NOMO-1 treated with dmso at 0.1 percent for 144 hours (cell line): ENCODE data around the gene DEAF1.
A peak's percentile ranks its signal among the peaks of the same experiment; 100 is the strongest.
"Not testable (repeated sequence)": the region's sequence is repeated elsewhere in the genome, so short reads cannot be mapped to it uniquely, and the experiment has no call there.

ENCODE experiments used
- DNase-seq: peaks from one replicate; lab custom pipeline; 2025; ENCODE audit not compliant: unreplicated experiment; lab: John Stamatoyannopoulos, UW

Gene DEAF1

GRCh38 chr11:702462-703461 lies 7.7 kb upstream of the DEAF1 start:
- DNase-seq, result no peak

GRCh38 chr11:701741-702461 lies 6.9 kb upstream of the DEAF1 start:
- DNase-seq, result no peak

- DNase-seq, result no peak
These were observed 4.7 kb upstream of the DEAF1 start for GRCh38 chr11:699753-700152.

DNA sequence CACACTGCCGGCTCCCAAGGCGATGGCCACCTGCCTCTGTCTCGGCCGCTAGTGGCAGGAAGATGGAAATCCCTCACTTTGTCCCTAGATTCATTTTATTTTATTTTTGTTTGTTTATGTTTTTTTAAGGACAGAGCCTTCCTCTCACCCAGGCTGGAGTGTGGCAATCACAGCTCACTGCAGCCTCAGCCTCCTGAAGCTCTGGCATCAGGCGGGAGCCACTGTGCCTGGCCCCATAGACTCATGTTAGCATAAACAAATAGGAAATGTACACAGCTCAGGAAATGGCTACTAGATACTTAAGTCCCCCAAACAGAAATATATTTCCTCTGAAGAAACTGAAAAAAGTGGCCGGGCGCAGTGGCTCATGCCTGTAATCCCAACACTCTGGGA lies 4.1 kb upstream of the DEAF1 start:
- no peak for DNase-seq

DNA sequence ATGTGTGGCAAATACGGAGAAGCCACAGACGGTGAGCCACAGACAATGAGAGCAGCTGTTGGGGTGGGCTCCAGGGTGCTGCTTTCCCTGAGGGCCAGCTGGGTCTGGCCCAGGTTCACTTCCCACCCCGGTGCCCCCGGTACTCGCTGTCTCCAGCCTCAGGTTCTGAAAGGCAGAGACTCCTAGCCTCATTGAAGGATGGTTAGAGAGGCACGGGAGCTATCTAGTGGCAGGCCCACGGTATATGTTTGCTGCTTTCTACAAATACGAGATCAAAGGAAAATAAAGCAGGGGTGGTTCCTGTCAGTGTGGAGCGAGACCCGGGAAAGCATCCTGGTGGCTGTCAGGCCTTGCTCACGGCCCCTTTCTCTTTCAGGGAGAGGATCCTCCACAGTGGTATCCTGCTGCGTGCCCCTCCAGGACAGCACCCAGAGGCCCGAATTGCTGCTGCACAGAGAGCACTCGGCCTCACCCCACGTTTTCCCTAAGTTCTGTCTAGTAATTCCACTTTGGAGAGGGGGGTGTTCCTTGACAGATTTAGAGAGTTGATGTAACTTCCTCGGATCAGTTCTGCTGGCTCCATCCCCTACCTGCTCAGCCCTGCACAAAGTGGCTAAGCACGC lies 3.6 kb upstream of the DEAF1 start:
- no peak for DNase-seq

GRCh38 chr11:697811-698311 lies 2.8 kb upstream of the DEAF1 start:
- peak; percentile 29 for DNase-seq

GRCh38 chr11:696955-697491 lies 2.0 kb upstream of the DEAF1 start:
- peak; percentile 44 for DNase-seq

- DNase-seq, result peak; percentile 96
These were observed 671 bp upstream of the DEAF1 start, which contains the start of gene TMEM80 for GRCh38 chr11:695538-696248. TMEM80 (plus strand) TSS chr11:695816; CDS start chr11:695828, 12 bp downstream.

GRCh38 chr11:695288-695537 lies 191 bp upstream of the DEAF1 start:
- no peak for DNase-seq

DNA sequence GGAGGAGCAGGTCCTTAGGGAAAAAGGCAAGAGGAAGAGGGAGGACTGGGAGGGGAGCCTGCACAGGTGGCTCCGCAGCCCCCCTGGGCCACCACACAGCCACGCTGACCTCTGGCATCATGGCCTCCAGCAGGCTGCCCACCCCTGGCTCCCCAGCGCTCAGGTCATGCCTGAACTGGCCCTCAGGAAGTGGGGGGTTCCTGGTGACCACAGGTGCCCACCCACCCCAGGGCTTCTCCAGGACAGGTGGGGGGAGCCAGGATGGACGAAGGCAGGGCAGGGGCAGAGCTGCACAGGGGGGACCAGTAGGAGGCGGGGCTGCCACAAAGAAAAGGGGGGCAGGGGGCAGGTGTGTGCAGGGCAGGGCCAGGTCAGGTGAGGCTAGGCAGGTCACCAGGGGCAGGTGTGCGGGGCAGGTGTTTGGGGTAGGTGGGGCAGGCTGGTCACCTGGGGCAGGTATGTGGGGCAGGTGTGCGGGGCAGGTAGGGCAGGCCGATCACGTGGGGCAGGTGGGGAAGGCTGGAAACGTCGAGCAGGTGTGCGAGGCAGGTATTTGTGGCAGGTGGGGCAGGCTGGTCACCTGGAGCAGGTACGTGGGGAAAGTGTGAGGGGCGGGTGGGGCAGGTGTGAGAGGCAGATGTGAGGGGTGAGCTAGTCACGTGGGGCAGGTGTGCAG lies 997 bp downstream of the DEAF1 start:
- DNase-seq, result no peak

DNA sequence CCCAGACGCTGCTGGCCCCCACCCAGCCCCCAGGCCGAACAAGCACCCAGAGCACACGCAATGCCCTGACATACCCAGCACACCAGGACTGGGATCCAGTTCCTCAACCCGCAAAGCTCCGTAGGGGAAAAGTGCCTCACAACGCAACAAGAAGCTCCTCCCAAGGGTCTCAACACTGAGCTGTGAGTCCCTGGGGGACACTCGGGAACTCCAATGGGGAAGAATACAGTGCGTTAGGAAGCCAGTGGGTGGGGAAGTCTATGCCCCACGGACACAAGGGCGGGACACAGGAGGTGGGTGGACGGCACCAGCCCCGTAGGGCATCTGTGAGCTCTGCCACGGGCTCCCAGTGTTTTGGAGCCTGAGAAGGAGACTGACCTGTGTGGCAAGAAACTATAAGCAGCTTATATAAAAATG lies 1.6 kb downstream of the DEAF1 start:
- DNase-seq, result no peak

DNA sequence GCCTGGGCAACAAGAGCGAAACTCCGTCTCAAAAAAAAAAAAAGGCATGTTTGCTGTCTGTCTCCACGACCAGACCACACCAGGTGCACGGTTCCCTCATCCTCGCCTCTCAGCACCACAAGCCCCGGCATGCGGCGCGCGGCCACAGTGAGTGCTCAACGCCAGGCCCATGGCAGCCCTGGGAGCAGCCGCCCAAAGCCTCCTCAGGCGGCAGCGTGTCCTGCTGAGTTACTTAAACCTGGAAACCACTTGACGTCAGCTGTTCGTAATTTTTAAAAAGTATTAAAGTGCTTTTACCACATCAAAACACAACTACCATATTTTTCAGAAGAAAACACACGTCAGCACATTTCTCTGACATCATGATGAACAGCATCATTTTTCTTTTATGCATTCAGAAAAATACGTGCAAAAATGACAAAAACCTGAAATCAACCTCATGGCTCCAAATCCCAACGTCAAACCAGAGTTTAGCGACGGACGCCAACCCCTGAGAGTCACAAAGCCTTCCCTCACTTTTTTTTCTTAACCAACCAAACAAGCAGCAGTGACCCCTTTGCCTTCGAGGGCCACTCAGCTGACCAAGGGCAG lies 2.1 kb downstream of the DEAF1 start:
- no peak for DNase-seq

GRCh38 chr11:691710-692590 lies 3.1 kb downstream of the DEAF1 start:
- no peak for DNase-seq

- DNase-seq, result no peak
These were observed 4.0 kb downstream of the DEAF1 start for GRCh38 chr11:690738-691633.

DNA sequence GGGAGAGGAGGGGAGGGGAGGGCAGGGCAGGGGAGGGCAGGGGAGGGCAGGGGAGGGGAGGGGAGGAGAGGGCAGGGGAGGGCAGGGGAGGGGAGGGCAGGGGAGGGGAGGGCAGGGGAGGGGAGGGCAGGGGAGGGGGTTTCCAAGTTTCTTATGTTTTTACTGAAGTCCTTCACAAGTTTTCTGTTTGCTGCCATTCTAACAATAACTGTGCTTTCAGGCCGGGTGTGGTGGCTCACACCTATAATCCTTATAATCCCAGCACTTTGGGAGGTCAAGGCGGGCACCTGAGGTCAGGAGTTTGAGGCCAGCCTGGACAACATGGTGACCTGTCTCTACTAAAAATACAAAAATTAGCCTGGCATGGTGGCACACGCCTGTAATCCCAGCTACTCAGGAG lies 4.8 kb downstream of the DEAF1 start:
- not testable (repeated sequence) for DNase-seq

- DNase-seq, result no peak
These were observed 5.4 kb downstream of the DEAF1 start for GRCh38 chr11:689625-690024.

DNA sequence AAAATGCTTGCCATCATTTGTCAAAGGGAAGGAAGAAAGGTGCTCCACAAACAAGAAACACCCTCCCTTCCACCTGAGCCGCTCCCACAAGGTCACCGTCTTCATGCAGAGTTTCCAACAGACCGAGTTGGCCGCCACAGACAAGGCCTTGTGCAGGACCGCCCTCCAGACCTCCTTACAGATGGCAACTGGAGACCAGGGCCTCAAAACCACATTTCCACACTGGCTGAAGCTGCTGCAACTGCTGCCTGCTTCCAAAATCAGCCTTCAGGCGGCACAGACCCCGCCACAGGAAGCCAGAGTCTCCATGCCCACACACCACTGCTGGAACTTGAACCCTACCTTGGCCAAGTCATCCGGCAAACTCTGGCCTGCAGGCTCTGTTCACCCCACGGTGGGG lies 6.3 kb downstream of the DEAF1 start:
- DNase-seq, result no peak

DNA sequence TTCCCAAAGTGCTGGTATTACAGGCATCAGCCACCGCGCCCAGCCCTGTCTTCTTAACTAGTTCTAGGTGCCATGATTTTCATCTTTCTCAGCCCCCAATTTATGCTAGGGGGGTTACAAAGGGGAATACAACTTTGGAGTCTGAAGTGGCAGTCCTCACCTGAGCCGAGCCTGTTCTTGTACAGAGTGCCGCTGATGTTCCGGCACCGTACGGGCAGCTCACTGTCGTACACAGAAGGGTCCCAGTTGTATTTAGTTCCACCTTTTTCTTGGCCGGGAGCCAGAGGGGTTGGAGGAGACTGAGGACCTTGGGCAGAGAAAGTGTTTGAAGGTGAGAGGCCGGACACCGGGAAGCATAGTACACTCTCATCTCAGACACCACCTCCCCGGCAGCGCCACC lies 7.3 kb downstream of the DEAF1 start:
- DNase-seq, result no peak
